NB4 (cell line): ENCODE results near the gene TBRG4.

Source experiments
- DNase-seq: peaks from one replicate; pipeline ENCODE4 v3.0.0; 2010; ENCODE audit warnings: low read depth
- H3K4me3 ChIP-seq: one replicate; pipeline ENCODE4 v1.5.1; 2011; ENCODE audit warnings: mild to moderate bottlenecking, low read depth, low read length, moderate library complexity
- CTCF ChIP-seq: IDR thresholded peaks from one replicate; pipeline ENCODE4 v1.5.1; 2012; ENCODE audit warnings: low read depth, low read length
- MAX ChIP-seq: IDR thresholded peaks from 2 replicates; pipeline ENCODE4 v1.6.1; 2011; ENCODE audit warnings: low read depth, low read length
- MYC ChIP-seq: IDR thresholded peaks from 2 replicates; pipeline ENCODE4 v1.6.1; 2011; ENCODE audit warnings: low read depth, low read length
- POLR2A ChIP-seq: IDR thresholded peaks from 2 replicates; pipeline ENCODE4 v1.6.1; 2011; ENCODE audit warnings: mild to moderate bottlenecking; ENCODE audit not compliant: insufficient read length; ENCODE audit errors: extremely low read depth

The TBRG4 gene

DNA sequence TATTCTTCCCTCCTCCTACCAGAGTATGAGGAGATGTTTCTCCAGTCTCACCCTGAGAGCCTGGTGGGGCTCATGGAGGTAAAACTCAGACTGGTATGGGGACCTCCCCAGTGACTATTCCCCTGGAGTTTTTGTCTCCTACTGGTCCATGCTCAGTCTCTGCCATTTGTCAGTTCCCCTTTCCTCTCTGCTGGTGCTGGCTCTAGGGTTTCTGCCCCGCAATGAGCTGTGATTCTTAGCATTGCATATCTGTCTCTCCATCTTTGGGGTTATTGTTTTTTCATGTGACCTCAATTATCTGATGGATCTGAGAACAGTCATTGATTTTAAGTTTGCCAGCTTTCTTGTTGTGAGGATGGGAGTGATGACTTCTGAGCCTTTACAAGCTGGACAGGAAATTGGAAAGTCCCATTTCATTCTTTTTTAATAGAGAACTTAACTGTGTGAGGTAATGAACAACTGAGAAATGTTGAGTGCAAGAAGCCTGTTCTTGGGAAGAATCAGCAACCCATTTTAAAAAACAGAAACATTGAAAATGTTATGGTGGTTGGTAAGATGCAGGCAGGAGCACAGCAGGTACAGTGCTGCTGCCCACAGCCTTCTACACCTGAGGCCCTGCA is 49.6 kb downstream of the TBRG4 start:
- TF ChIP-seq MYC (no peak), MAX (no peak), CTCF (no peak), POLR2A (no peak)
- no peak overlapping the region for H3K4me3 ChIP-seq
- DNase-seq, result no peak

GRCh38 chr7:45061352-45061751 is 50.1 kb downstream of the TBRG4 start:
- TF ChIP-seq MYC, result no peak
- TF ChIP-seq POLR2A, result no peak
- TF ChIP-seq MAX, result no peak
- TF ChIP-seq CTCF, result no peak
- no peak overlapping the region for H3K4me3 ChIP-seq
- DNase-seq, result no peak

GRCh38 chr7:45060295-45060694 is 51.2 kb downstream of the TBRG4 start:
- no peak for DNase-seq
- no peak for TF ChIP-seq CTCF
- TF ChIP-seq POLR2A, result no peak
- TF ChIP-seq MYC, result no peak
- no peak for TF ChIP-seq MAX

GRCh38 chr7:45057878-45058277 is 53.6 kb downstream of the TBRG4 start:
- TF ChIP-seq MYC (no peak), MAX (no peak), POLR2A (no peak), CTCF (no peak)
- DNase-seq, result no peak
- H3K4me3 ChIP-seq, result no peak overlapping the region

More at GRCh38 chr7:45060295-45060694, 51.2 kb downstream of the TBRG4 start:
- H3K4me3 ChIP-seq, result no peak overlapping the region

DNA sequence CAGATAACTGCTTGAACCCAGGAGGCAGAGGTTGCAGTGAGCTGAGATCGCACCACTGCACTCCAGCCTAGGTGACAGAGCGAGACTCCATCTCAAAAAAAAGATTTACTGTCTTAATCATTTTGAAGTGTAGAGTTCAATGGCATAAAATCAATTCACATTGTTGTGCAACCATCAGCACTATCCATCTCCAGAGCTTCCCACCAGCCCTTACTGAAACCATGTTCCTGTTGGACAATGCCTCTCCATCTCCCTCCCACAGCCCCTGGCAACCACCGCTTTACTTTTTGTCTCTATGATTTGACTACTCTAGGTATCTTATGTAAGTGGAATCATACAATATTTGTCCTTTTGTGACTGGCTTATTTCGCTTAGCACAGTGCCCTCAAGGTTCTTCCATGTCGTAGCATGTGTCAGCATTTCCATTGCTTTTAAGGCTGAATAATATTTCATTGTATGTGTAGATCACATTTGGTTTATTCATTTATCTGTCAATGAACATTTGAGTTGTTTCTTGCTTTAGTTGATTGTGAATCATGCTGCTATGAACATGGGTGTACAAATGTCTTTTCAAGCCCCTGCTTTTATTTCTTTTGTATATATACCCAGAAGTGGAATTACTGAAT is 55.8 kb downstream of the TBRG4 start:
- no peak for DNase-seq
- no peak overlapping the region for H3K4me3 ChIP-seq
- TF ChIP-seq CTCF, result no peak
- TF ChIP-seq MYC, result no peak
- no peak for TF ChIP-seq POLR2A
- no peak for TF ChIP-seq MAX
